ENCODE measurements around the gene COL28A1.
"Not testable (repeated sequence)": the region's sequence is repeated elsewhere in the genome, so short reads cannot be mapped to it uniquely, and the experiment has no call there.

COL28A1 gene

DNA sequence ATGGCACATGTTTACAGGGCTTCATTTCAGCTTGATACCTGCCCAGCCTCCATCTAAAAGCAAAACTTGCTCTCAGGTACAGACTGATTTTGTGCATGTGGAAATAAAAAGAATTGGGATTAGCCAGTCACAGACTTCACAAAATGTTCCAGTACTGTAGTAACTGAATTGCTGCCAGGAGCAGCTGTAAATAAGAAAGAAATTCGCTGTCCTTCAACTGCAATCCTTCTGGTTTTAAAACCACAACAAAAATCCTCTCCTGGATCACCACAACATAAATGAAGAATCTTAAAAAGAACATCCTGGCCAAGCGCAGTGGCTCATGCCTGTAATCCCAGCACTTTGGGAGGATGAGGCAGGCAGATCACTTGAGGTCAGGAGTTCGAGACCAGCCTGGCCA lies 27.1 kb upstream of the COL28A1 start:
- no peak overlapping the region for H3K4me3 ChIP-seq (replicated peaks in 1 of 2; ENCODE audit: low read depth in 2 of 2, low read length in 2 of 2)
- TF ChIP-seq, protein P1, sequence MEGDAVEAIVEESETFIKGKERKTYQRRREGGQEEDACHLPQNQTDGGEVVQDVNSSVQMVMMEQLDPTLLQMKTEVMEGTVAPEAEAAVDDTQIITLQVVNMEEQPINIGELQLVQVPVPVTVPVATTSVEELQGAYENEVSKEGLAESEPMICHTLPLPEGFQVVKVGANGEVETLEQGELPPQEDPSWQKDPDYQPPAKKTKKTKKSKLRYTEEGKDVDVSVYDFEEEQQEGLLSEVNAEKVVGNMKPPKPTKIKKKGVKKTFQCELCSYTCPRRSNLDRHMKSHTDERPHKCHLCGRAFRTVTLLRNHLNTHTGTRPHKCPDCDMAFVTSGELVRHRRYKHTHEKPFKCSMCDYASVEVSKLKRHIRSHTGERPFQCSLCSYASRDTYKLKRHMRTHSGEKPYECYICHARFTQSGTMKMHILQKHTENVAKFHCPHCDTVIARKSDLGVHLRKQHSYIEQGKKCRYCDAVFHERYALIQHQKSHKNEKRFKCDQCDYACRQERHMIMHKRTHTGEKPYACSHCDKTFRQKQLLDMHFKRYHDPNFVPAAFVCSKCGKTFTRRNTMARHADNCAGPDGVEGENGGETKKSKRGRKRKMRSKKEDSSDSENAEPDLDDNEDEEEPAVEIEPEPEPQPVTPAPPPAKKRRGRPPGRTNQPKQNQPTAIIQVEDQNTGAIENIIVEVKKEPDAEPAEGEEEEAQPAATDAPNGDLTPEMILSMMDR (IDR thresholded peaks at IDR 0.05; ENCODE audit: low read depth, low read length) = no peak
- peak; percentile 13 to 31 for DNase-seq (ENCODE audit: low read depth in 2 of 2)

GRCh38 chr7:7561591-7561990 lies 25.9 kb upstream of the COL28A1 start:
- DNase-seq (ENCODE audit: low read depth in 2 of 2); H3K4me3 ChIP-seq (replicated peaks in 1 of 2; ENCODE audit: low read depth in 2 of 2, low read length in 2 of 2): not testable (repeated sequence)

DNA sequence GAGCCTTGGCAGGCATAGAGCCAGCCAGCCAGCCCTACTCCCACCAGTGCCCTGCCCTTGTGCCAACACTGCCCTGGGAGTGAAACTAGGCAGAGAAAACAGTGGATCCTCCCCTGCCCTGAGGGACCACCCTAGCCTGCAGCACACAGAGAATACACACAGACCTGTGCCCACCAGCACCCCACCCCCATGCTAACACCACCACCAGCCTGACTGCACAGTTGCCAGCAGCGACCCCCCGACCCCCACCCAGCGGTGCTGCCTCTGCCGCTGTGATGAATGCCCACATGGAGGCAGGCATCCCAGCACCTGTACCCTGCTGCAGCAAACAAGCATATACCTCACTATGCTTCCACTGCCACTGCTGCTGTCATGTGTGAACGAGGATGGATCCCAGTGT lies 21.6 kb upstream of the COL28A1 start:
- TF ChIP-seq, protein P1 (IDR thresholded peaks at IDR 0.05; ENCODE audit: low read depth, low read length) = no peak
- no peak overlapping the region for H3K4me3 ChIP-seq (replicated peaks in 1 of 2; ENCODE audit: low read depth in 2 of 2, low read length in 2 of 2)
- no peak for DNase-seq (ENCODE audit: low read depth in 2 of 2)

- TF ChIP-seq, protein P1 (IDR thresholded peaks at IDR 0.05; ENCODE audit: low read depth, low read length) = no peak
- H3K4me3 ChIP-seq (replicated peaks in 1 of 2; ENCODE audit: low read depth in 2 of 2, low read length in 2 of 2) = no peak overlapping the region
- DNase-seq (ENCODE audit: low read depth in 2 of 2) = no peak
Observed at GRCh38 chr7:7556852-7557251, 21.2 kb upstream of the COL28A1 start.

DNA sequence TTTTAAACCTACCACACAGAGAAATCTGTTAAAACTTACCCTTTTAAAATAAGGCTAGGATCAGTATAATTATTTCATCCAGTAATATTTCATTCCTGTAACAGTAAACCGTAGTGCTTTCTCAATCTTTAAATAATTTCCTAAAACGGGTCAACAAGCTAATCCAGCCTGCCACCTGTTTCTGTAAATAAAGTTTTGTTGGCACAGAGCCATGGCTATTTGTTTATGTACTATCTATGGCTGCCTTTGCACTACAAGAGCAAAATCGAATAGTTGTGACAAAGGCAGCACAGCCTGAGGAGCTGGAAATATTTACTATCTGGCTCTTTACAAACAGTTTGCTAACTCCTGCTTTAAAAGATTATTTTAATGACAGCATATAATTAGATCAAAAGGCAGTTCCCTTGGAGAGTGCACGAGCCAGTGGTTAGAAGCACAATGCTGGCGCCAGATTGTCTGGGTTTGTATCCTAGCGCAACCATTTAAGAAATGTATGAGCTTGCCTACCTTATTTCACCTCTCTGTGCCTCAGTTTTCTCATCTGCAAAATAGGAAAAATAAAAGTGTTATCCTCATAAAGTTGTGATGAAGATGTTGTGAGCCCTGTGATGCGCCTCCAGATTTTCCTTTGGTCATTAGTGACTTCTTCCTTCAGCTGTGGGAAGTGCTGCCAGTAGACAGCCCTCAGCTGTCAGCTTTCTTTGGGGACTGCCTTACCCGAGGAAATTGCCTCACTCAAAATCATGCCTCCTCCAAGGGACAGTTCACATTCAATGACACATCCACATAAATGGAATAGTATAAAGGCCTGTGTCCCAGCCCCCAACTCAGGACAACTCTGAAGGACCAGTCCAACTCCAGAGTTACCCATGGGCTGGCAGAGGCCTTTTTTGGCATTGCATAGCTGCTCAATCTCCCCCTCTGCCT lies 19.2 kb upstream of the COL28A1 start:
- H3K4me3 ChIP-seq (replicated peaks in 1 of 2; ENCODE audit: low read depth in 2 of 2, low read length in 2 of 2) = no peak overlapping the region
- DNase-seq (ENCODE audit: low read depth in 2 of 2) = peak in 1 of 2 donors; percentile 15
- TF ChIP-seq, protein P1 (IDR thresholded peaks at IDR 0.05; ENCODE audit: low read depth, low read length) = no peak

DNA sequence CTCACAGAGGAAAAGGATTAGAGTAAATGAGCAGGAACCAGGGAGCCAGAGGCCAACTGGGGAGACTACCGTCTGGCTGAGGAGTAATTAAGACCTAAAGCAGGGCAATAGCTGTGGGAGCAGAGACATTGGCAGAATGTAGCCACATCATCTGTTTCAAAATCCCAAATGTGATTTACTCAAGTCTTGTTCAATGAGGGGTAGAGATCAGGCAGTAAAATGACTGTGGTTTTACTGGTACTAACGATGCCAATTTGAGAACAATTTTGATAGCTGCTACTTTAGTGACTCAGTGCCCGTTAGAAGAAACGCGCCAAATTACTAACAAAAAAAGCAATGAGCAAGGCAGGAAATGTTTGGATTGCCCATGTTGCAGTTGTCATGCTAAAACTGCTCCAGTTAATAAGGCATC lies 18.4 kb upstream of the COL28A1 start:
- H3K4me3 ChIP-seq (replicated peaks in 1 of 2; ENCODE audit: low read depth in 2 of 2, low read length in 2 of 2) = no peak overlapping the region
- peak; percentile 49 to 86 for DNase-seq (ENCODE audit: low read depth in 2 of 2)
- TF ChIP-seq, protein P1 (IDR thresholded peaks at IDR 0.05; ENCODE audit: low read depth, low read length) = no peak

- DNase-seq (ENCODE audit: low read depth in 2 of 2) = peak in 1 of 2 donors; percentile 31
- TF ChIP-seq, protein P1 (IDR thresholded peaks at IDR 0.05; ENCODE audit: low read depth, low read length) = no peak
- H3K4me3 ChIP-seq (replicated peaks in 1 of 2; ENCODE audit: low read depth in 2 of 2, low read length in 2 of 2) = no peak overlapping the region
Observed at GRCh38 chr7:7553386-7553785, 17.7 kb upstream of the COL28A1 start.
